OCI-LY3 (cell line): ENCODE data around the gene ANKRD33.

ENCODE experiments used
- H2AFZ ChIP-seq: fragments of 200-600, 300-600 bp; shearing (Covaris generic); 2 replicates; pipeline ENCODE4 v1.6.0; 2014; ENCODE audit warnings: antibody characterized with exemption, low read depth, low read length
- H3K27ac ChIP-seq: fragments of 200-600, 300-600 bp; sonication (generic); 2 replicates; pipeline ENCODE4 v1.5.1; 2014; ENCODE audit warnings: mild to moderate bottlenecking, low read length, moderate library complexity, mixed read lengths
- H3K27me3 ChIP-seq: fragments of 200-600, 300-600 bp; sonication (generic); 2 replicates; pipeline ENCODE4 v1.6.1; 2014; ENCODE audit warnings: low read depth, low read length, mixed read lengths
- H3K36me3 ChIP-seq: fragments of 200-600, 300-600 bp; sonication (generic); replicated peaks from 2 replicates; pipeline ENCODE3; 2014; ENCODE audit warnings: low read depth, low read length, mixed read lengths
- H3K4me1 ChIP-seq: fragments of 300-600, 200-600 bp; sonication (generic); 2 replicates; pipeline ENCODE4 v1.6.1; 2014; ENCODE audit warnings: low read length, mixed read lengths
- H3K4me2 ChIP-seq: fragments of 200-600, 300-600 bp; sonication (generic); 2 replicates; pipeline ENCODE4 v1.6.1; 2014; ENCODE audit warnings: low read length, mixed read lengths
- H3K4me3 ChIP-seq: fragments of 300-600, 200-600 bp; sonication (generic); 2 replicates; pipeline ENCODE4 v1.5.1; 2014; ENCODE audit warnings: antibody characterized with exemption, mild to moderate bottlenecking, low read length, moderate library complexity
- H3K79me2 ChIP-seq: fragments of 300-600, 200-600 bp; shearing (Covaris generic); 2 replicates; pipeline ENCODE4 v1.6.1; 2014; ENCODE audit warnings: mild to moderate bottlenecking, low read length, mixed read lengths
- H3K9ac ChIP-seq: fragments of 300-600, 200-600 bp; shearing (Covaris generic); 2 replicates; pipeline ENCODE4 v1.6.0; 2014; ENCODE audit warnings: mild to moderate bottlenecking, low read length, moderate library complexity
- H3K9me3 ChIP-seq: fragments of 200-600, 300-600 bp; shearing (Covaris generic); 2 replicates; pipeline ENCODE4 v1.6.1; 2014; ENCODE audit warnings: low read length, mixed read lengths; ENCODE audit not compliant: insufficient read depth
- H4K20me1 ChIP-seq: fragments of 200-600, 300-600 bp; sonication (generic); 2 replicates; pipeline ENCODE4 v1.6.1; 2016; ENCODE audit warnings: low read length, mixed read lengths; ENCODE audit not compliant: insufficient read depth
- EZH2phosphoT487 ChIP-seq: fragments of 200-600 bp; shearing (Covaris generic); IDR thresholded peaks from 2 replicates; pipeline ENCODE4 v1.6.1; 2018; ENCODE audit warnings: antibody characterized with exemption, mixed run types, low read depth
- TF ChIP-seq, protein P1 (sequence below): fragments of 200-600, 300-600 bp; sonication (generic); IDR thresholded peaks from 2 replicates; pipeline ENCODE4 v1.5.1; 2014; ENCODE audit warnings: antibody characterized with exemption, low read length, low read depth

ANKRD33 gene

DNA sequence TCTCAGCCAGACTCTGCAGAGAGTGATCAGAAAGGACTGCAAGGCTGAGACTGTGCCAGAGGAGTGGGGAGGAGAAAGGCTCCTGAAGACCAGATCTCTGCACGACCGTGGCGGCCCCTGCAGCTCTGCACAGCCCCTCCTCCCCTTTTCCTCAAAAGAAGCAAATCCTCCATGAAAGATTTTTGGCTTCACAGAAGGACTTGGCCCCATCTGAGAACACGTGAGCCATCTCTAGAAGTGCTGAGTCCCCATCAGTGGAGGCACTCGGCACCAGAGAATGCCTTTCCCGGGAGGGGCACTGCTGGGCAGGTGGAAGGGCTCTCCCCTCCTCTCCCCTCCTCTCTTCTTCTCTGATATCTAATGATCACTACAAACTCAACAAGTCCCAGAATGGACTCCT, 46.2 kb upstream of the ANKRD33 start:
- no peak overlapping the region for H2AFZ ChIP-seq
- no peak overlapping the region for H3K4me2 ChIP-seq
- H3K79me2 ChIP-seq: no peaks in the 10 kb centered on the region
- no peaks in the 10 kb centered on the region for H3K36me3 ChIP-seq
- no peaks in the 10 kb centered on the region for H3K9me3 ChIP-seq
- H3K9ac ChIP-seq: no peak overlapping the region
- no peaks in the 10 kb centered on the region for H3K4me1 ChIP-seq
- H3K4me3 ChIP-seq: no peak overlapping the region
- no peaks in the 10 kb centered on the region for H4K20me1 ChIP-seq
- no peak for TF ChIP-seq EZH2phosphoT487
- TF ChIP-seq, protein P1, sequence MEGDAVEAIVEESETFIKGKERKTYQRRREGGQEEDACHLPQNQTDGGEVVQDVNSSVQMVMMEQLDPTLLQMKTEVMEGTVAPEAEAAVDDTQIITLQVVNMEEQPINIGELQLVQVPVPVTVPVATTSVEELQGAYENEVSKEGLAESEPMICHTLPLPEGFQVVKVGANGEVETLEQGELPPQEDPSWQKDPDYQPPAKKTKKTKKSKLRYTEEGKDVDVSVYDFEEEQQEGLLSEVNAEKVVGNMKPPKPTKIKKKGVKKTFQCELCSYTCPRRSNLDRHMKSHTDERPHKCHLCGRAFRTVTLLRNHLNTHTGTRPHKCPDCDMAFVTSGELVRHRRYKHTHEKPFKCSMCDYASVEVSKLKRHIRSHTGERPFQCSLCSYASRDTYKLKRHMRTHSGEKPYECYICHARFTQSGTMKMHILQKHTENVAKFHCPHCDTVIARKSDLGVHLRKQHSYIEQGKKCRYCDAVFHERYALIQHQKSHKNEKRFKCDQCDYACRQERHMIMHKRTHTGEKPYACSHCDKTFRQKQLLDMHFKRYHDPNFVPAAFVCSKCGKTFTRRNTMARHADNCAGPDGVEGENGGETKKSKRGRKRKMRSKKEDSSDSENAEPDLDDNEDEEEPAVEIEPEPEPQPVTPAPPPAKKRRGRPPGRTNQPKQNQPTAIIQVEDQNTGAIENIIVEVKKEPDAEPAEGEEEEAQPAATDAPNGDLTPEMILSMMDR: no peak
- H3K27me3 ChIP-seq: peaks cover 74% of the 10 kb centered on the region
- H3K27ac ChIP-seq: no peak overlapping the region

DNA sequence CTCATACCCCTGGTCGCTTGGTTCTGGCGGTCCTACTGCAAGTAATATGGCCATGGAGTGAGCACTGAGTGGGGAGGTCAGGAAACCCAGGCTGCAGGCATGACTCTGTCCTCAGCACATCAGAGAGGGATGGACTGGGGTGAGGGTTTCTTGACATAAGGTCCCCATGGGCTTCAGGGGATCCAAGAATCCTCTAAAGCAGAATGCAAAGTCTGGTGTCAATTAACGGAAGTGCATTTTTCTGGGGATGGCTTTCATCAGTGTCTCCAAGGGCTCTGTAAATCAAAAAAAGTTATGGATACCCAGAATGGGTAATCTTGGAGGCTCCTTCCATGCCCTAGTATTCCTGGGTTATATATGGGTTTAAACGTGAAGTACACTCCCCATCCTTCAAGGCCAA, 43.0 kb upstream of the ANKRD33 start:
- H3K9ac ChIP-seq: no peak overlapping the region
- no peak overlapping the region for H3K27ac ChIP-seq
- no peaks in the 10 kb centered on the region for H3K79me2 ChIP-seq
- H4K20me1 ChIP-seq: no peaks in the 10 kb centered on the region
- no peak overlapping the region for H2AFZ ChIP-seq
- H3K4me2 ChIP-seq: no peak overlapping the region
- no peak overlapping the region for H3K4me3 ChIP-seq
- no peaks in the 10 kb centered on the region for H3K36me3 ChIP-seq
- peaks cover 48% of the 10 kb centered on the region for H3K27me3 ChIP-seq
- no peaks in the 10 kb centered on the region for H3K4me1 ChIP-seq
- H3K9me3 ChIP-seq: no peaks in the 10 kb centered on the region
- TF ChIP-seq, protein P1: no peak
- no peak for TF ChIP-seq EZH2phosphoT487

DNA sequence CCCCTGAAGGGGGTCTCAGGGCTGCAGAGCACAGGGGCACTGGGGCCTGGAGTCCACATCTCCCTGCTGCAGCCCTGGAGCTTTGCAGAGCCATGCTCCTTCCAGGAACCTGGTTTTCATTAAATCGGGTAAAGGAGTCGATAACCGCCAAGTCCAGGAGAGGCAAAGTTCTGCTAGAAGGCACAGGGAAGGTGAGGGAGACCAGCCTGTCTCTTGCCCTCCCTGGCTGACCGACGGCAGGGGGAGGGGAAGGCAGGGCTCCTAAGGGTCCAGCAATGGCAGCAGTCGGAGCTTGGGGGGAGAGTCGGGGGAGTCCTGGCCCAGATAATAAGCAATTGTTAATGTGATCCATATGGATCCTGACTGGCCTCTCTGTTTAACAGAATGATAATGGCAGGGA, 42.4 kb upstream of the ANKRD33 start:
- Histone ChIP-seq H3K27ac (no peak overlapping the region), H3K36me3 (no peaks in the 10 kb centered on the region), H3K4me3 (no peak overlapping the region), H2AFZ (no peak overlapping the region), H4K20me1 (no peaks in the 10 kb centered on the region), H3K4me2 (no peak overlapping the region), H3K4me1 (no peaks in the 10 kb centered on the region), H3K9ac (no peak overlapping the region), H3K9me3 (no peaks in the 10 kb centered on the region), H3K27me3 (peaks cover 44% of the 10 kb centered on the region), H3K79me2 (no peaks in the 10 kb centered on the region)
- no peak for TF ChIP-seq EZH2phosphoT487
- TF ChIP-seq, protein P1: no peak

DNA sequence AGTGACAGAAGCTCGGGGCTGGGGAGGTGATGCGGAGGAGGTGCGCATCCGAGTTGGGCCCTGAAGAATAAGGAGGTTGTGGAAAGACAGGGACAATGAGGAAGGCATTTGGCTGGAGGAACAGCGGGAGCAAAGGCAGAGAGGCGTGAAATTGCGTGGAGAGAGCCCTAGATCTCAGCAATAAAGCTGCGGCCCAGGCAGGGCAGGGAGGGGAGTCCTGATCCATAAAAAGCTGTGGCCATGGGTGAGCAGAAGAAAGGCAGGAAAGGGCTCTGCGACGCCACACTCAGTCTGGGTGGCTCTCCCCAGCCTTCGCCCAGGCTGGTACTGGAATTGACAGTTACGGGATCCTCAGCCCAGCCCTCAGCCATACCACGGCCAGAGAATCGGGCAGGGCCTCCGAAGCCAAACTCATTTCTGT, 41.6 kb upstream of the ANKRD33 start:
- H3K4me3 ChIP-seq: no peak overlapping the region
- peaks cover 41% of the 10 kb centered on the region for H3K27me3 ChIP-seq
- H3K4me1 ChIP-seq: no peaks in the 10 kb centered on the region
- no peaks in the 10 kb centered on the region for H3K79me2 ChIP-seq
- TF ChIP-seq, protein P1: no peak
- TF ChIP-seq EZH2phosphoT487: no peak
- no peak overlapping the region for H3K4me2 ChIP-seq
- no peak overlapping the region for H3K9ac ChIP-seq
- H2AFZ ChIP-seq: no peak overlapping the region
- no peaks in the 10 kb centered on the region for H4K20me1 ChIP-seq
- no peaks in the 10 kb centered on the region for H3K9me3 ChIP-seq
- no peaks in the 10 kb centered on the region for H3K36me3 ChIP-seq
- H3K27ac ChIP-seq: no peak overlapping the region
